ENCODE measurements around the gene CSRNP3. TPM values are rescaled to one million over a fixed set of nuclear protein-coding genes. Genes with fewer than 3 reads are reported as not detected.
A peak's percentile ranks its signal among the peaks of the same experiment; 100 is the strongest.

The CSRNP3 gene
- polyA plus RNA-seq, 5 donors: 5.4 to 10.0 (median 9.3) TPM

GRCh38 chr2:165536851-165537499 lies 67.5 kb downstream of the CSRNP3 start:
- DNase-seq: no peak

GRCh38 chr2:165539985-165540384 lies 70.5 kb downstream of the CSRNP3 start:
- DNase-seq: no peak

- no peak for DNase-seq
Observed at GRCh38 chr2:165544897-165545296, 75.4 kb downstream of the CSRNP3 start.

- no peak for DNase-seq
Observed at GRCh38 chr2:165547900-165548299, 78.4 kb downstream of the CSRNP3 start.

- no peak for DNase-seq
Observed at GRCh38 chr2:165549619-165550018, 80.1 kb downstream of the CSRNP3 start.

- DNase-seq: no peak
Observed at GRCh38 chr2:165558832-165559231, 89.3 kb downstream of the CSRNP3 start.

- DNase-seq: no peak
Observed at GRCh38 chr2:165560377-165560988, 91.0 kb downstream of the CSRNP3 start.

GRCh38 chr2:165561516-165561915 lies 92.0 kb downstream of the CSRNP3 start:
- DNase-seq: peak; percentile 38 to 52

- peak; percentile 83 to 86 for DNase-seq
Observed at GRCh38 chr2:165562233-165562632, 92.7 kb downstream of the CSRNP3 start.

GRCh38 chr2:165563468-165564225 lies 94.1 kb downstream of the CSRNP3 start:
- DNase-seq: no peak

- no peak for DNase-seq
Observed at GRCh38 chr2:165566008-165566407, 96.5 kb downstream of the CSRNP3 start.

GRCh38 chr2:165567273-165567672 lies 97.8 kb downstream of the CSRNP3 start:
- no peak for DNase-seq

GRCh38 chr2:165568361-165568760 lies 98.9 kb downstream of the CSRNP3 start:
- no peak for DNase-seq

GRCh38 chr2:165571477-165571876 lies 102.0 kb downstream of the CSRNP3 start:
- no peak for DNase-seq

- DNase-seq: no peak
Observed at GRCh38 chr2:165572151-165572550, 102.7 kb downstream of the CSRNP3 start.

GRCh38 chr2:165573534-165574461 lies 104.3 kb downstream of the CSRNP3 start:
- peak in 1 of 2 donors; percentile 40 for DNase-seq

GRCh38 chr2:165575044-165575615 lies 105.6 kb downstream of the CSRNP3 start:
- DNase-seq: no peak

GRCh38 chr2:165576409-165577154 lies 107.1 kb downstream of the CSRNP3 start:
- DNase-seq: no peak

- no peak for DNase-seq
Observed at GRCh38 chr2:165582409-165582808, 112.9 kb downstream of the CSRNP3 start.

- DNase-seq: no peak
Observed at GRCh38 chr2:165582863-165583506, 113.5 kb downstream of the CSRNP3 start.

Data from right lung (tissue), 5 donors.